Kidney (tissue), 14 donors: ENCODE measurements around the gene UMPS. TPM values are rescaled to one million over a fixed set of nuclear protein-coding genes. Genes with fewer than 3 reads are reported as not detected.

Source experiments
- DNase-seq, 5 donors: peaks; one replicate each; pipeline ENCODE4 v3.0.0-alpha.2; 2013 to 2020
- FAIRE-seq: peaks from 2 replicates; lab custom pipeline; 2012; peaks lifted over from hg19 to GRCh38; lab: Jason Lieb, UNC
- H3K27ac ChIP-seq, 2 donors: one replicate each; pipeline ENCODE4 v1.7.0; 2013; ENCODE audit warnings: low read depth in 2 of 2, low read length in 2 of 2, inconsistent platforms in 1 of 2
- H3K27me3 ChIP-seq: one replicate; pipeline ENCODE4 v1.7.1; 2013; ENCODE audit warnings: low read length, inconsistent platforms; ENCODE audit not compliant: control insufficient read depth, insufficient read depth
- H3K36me3 ChIP-seq, 3 donors: one replicate each; pipeline versions ENCODE4 v1.7.0 to v1.7.1; 2013; ENCODE audit warnings: low read length in 3 of 3, control low read depth in 1 of 3, inconsistent platforms in 1 of 3; ENCODE audit not compliant: insufficient read depth in 3 of 3, control insufficient read depth in 2 of 3
- H3K4me1 ChIP-seq, 3 donors: one replicate each; pipeline versions ENCODE4 v1.7.0 to v1.7.1; 2013; ENCODE audit warnings: low read length in 3 of 3, inconsistent platforms in 1 of 3, low read depth in 1 of 3; ENCODE audit not compliant: control insufficient read depth in 2 of 3, insufficient read depth in 2 of 3
- H3K4me3 ChIP-seq, 3 donors: one replicate each; pipeline versions ENCODE4 v1.7.0 to v1.8.1; 2013; ENCODE audit warnings: low read length in 3 of 3, control low read depth in 1 of 3, inconsistent platforms in 1 of 3
- H3K9ac ChIP-seq, 3 donors: one replicate each; pipeline versions ENCODE4 v1.7.0 to v1.7.1; 2013; ENCODE audit warnings: low read length in 3 of 3, control low read depth in 1 of 3, inconsistent platforms in 1 of 3
- H3K9me3 ChIP-seq, 3 donors: one replicate each; pipeline versions ENCODE4 v1.7.0 to v1.7.1; 2013; ENCODE audit warnings: low read length in 3 of 3, control low read depth in 1 of 3, inconsistent platforms in 1 of 3; ENCODE audit not compliant: control insufficient read depth in 2 of 3, insufficient read depth in 1 of 3
- CTCF ChIP-seq: IDR thresholded peaks from 3 replicates; pipeline ENCODE4 v1.5.1; 2012; ENCODE audit warnings: mild to moderate bottlenecking, moderate library complexity, borderline replicate concordance; ENCODE audit not compliant: insufficient read depth; ENCODE audit errors: extremely low read depth
- intact Hi-C: fragments of 100-400 bp; cut with DNase I; formaldehyde crosslinking; loops from one replicate; pipeline ENCODE4 v1.11.1; 2022
- polyA plus RNA-seq: library from polyadenylated mRNA; stranded (reverse); fragments of 350-450 nt; fragmentation: Illumina TruSeq; extraction: RNeasy Lipid Tissue Mini Kit (QIAGEN cat#74804); gene quantifications from one replicate; pipeline ENCODE4 v1.2.3, GENCODE V29; 2014; ENCODE audit warnings: low read depth, low replicate concordance; ENCODE audit not compliant: insufficient read depth
- total RNA-seq: library from RNA; stranded (reverse); fragmentation: NEBNext Ultra II Directional; extraction: Animal tissue kit (Norgen Biotek cat#: 25700); gene quantifications from one replicate; pipeline ENCODE4 v1.2.1, GENCODE V29; 2021
- donor health status: control.
- donor health status: control.
- donor health status: control.
- donor health status: control.
- donor health status: control.
- donor health status: DM: yes; HTN: yes; CAD: no.
- donor health status: Normal renal cell carcinoma (clear cell type).

The UMPS gene
- total and polyA plus RNA-seq, 2 donors from 2014 or later: 24.7 to 25.7 TPM

DNA sequence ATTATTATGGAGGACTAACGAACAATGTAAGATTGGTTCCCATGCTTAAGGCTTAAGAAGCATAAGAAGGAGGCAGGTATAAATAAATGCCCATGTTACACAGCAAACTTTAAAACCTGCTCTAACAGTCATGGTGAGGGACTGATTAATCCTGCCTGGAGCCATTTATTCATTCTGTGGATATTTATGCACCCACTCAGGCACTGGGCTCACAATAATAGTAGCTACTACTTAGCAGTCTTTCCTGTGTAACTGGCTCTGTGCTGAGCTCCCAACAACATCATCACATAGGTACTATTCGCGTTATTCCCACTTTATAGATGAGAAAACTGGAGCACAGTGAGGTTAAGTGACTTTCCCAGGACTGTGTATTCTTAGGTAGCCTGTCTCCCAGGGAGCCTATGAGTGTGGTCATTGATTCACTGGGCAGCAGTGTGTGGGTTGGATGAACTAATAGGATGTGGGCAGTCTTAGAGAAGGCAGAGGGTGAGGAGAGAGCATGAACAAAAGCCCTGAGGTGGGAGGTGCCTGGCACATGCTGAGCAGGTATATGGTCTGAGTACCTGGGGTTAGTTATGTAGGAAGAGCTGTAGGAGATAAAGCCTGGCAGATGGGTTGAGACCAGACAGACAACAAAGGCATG is 44.1 kb upstream of the UMPS start:
- no peak for DNase-seq
- TF ChIP-seq CTCF: no peak
- H3K27me3 ChIP-seq: no peaks in the 10 kb centered on the region
- FAIRE-seq: no peak
- H3K4me3 ChIP-seq: no peak overlapping the region
- H3K4me1 ChIP-seq: no peaks in the 10 kb centered on the region
- intact Hi-C loops: loop anchor here (10.0 kb wide), 1 partner anchor 121 kb away; no protein-coding TSS in a partner anchor
- H3K9me3 ChIP-seq: no peaks in the 10 kb centered on the region
- no peak overlapping the region for H3K9ac ChIP-seq
- H3K27ac ChIP-seq: no peak overlapping the region
- H3K36me3 ChIP-seq: no peaks in the 10 kb centered on the region

GRCh38 chr3:124688581-124689454 is 41.4 kb upstream of the UMPS start:
- intact Hi-C loops: loop anchor here (10.0 kb wide), 1 partner anchor 124 kb away; no protein-coding TSS in a partner anchor
- no peak overlapping the region for H3K9ac ChIP-seq
- peak; percentile 78 for TF ChIP-seq CTCF
- no peak overlapping the region for H3K4me3 ChIP-seq
- H3K4me1 ChIP-seq: no peaks in the 10 kb centered on the region
- H3K27me3 ChIP-seq: no peaks in the 10 kb centered on the region
- no peak overlapping the region for H3K27ac ChIP-seq
- H3K36me3 ChIP-seq: no peaks in the 10 kb centered on the region
- FAIRE-seq (peak; percentile 83), DNase-seq (peak; percentile 81 to 83 (median 82))
- no peaks in the 10 kb centered on the region for H3K9me3 ChIP-seq

- H3K9me3 ChIP-seq: no peaks in the 10 kb centered on the region
- no peaks in the 10 kb centered on the region for H3K27me3 ChIP-seq
- H3K4me1 ChIP-seq: no peaks in the 10 kb centered on the region
- H3K36me3 ChIP-seq: no peaks in the 10 kb centered on the region
- TF ChIP-seq CTCF: no peak
- no peak overlapping the region for H3K27ac ChIP-seq
- DNase-seq (no peak), FAIRE-seq (no peak)
- intact Hi-C loops: no loop called here
- H3K4me3 ChIP-seq: no peak overlapping the region
- H3K9ac ChIP-seq: no peak overlapping the region
Observed at GRCh38 chr3:124691599-124691998, 38.7 kb upstream of the UMPS start.
